Uterine smooth muscle cell (primary cell): ENCODE results near the gene LRP1-AS. TPM values are rescaled to one million over a fixed set of nuclear protein-coding genes. Genes with fewer than 3 reads are reported as not detected.

Source experiments
- total RNA-seq: library from RNA; depleted of rRNA; stranded (reverse); fragments of >200 nt; gene quantifications from 2 replicates; pipeline ENCODE4 v1.2.3, GENCODE V29; 2014

Gene LRP1-AS
- not detected in 2 replicates for total RNA-seq

GRCh38 chr12:57146961-57147944 lies at the start of gene LRP1-AS:
Gene LRP1-AS, minus strand, starts transcription at chr12:57147619.

GRCh38 chr12:57127726-57128518 lies 19.5 kb downstream of the LRP1-AS start, which contains the start of gene LRP1:
Gene LRP1, plus strand, starts transcription at chr12:57128483. Its CDS starts 482 bp downstream, at chr12:57128965.

DNA sequence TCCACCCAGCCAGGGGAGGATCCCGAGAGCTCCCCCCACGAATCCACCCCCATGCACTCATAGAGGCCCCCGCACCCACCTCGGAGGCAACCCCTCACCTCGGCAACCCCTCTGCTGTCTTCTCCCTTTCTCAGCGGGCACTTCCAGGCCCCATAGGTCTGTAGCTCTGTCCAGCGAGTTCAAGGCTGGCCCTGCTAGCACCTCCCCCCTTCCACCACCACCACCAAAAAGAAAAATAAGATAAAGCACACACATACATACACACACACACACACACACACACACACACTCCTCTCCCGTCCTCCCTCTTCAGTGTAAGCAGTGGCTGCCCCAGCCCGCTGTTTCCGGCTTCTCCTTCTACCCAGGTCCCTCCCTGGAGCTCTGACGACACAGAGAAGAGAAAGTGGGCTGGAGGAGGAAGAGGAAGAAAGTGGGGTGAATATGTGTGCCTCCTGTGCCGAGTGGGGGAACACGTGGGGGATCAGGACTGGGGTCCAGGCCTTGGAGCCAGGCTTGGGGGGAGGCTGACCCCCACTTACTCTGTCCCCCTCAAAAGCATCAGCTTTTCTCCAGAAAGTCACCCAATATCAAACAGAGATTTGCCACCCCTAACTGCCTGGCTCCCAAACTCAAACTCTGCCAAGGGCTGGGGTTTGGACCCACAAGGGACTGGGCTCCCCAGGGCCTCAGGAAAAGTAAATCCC lies 36.2 kb downstream of the LRP1-AS start, which contains the start of gene STAT6:
STAT6 (minus strand) TSS at position 332 of the 704 bp plus-strand sequence. CDS start 3,084 bp downstream, outside the sequence.

Other genes with a start within 250 kb of the LRP1-AS start
- not detected in 2 replicates for gene SDR9C7, start 213.2 kb downstream of the LRP1-AS start, total RNA-seq
- gene RDH16, start 190.0 kb downstream of the LRP1-AS start, total RNA-seq = 0.22 and 0.25 TPM in 2 replicates
- gene ZBTB39, start 141.1 kb downstream of the LRP1-AS start, total RNA-seq = 5.1 and 5.3 TPM in 2 replicates
- not detected in 2 replicates for gene TAC3, start 131.1 kb downstream of the LRP1-AS start, total RNA-seq
- 0.12 TPM in 1 of 2 replicates, not detected in the other for gene MYO1A, start 97.5 kb downstream of the LRP1-AS start, total RNA-seq
- gene NEMP1, start 68.8 kb downstream of the LRP1-AS start, total RNA-seq = 12.7 and 22.1 TPM in 2 replicates
- 88.9 and 104 TPM in 2 replicates for gene NAB2, start 58.5 kb downstream of the LRP1-AS start, total RNA-seq
- gene STAT6, start 36.3 kb downstream of the LRP1-AS start, total RNA-seq = 55.6 and 61.0 TPM in 2 replicates
- gene LRP1, start 19.1 kb downstream of the LRP1-AS start, total RNA-seq = 222 and 524 TPM in 2 replicates
- 1.7 and 4.0 TPM in 2 replicates for gene NXPH4, start 69.2 kb upstream of the LRP1-AS start, total RNA-seq
- 368 and 374 TPM in 2 replicates for gene SHMT2, start 82.1 kb upstream of the LRP1-AS start, total RNA-seq
- gene STAC3, start 103.6 kb upstream of the LRP1-AS start, total RNA-seq = 0.22 and 0.50 TPM in 2 replicates